ENCODE data around the gene NRG3.

The NRG3 gene

GRCh38 chr10:82866424-82867020 is 991.5 kb downstream of the NRG3 start:
- no peak for DNase-seq

DNA sequence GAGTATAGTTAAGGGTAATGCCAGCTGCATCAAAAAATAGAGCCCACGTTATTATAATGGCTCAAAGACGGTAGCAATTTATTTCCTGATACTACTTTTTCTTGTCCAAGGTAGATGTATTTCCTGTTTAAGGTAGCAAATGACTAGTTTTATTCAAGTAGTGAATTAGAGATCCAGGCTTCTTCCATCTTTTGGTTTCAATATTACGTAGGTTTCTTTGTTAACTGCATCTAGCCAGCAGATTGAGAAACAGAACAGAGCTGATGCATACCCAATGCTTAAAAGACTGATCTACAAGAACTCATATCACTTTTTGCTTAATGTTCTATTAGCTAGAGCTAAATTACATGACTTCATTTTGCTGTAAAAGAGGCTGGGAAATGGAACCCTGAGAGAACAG is 992.1 kb downstream of the NRG3 start:
- no peak for DNase-seq

- no peak for DNase-seq
These were observed 999.7 kb downstream of the NRG3 start for GRCh38 chr10:82874671-82875070.

- DNase-seq: no peak
These were observed 1005.8 kb downstream of the NRG3 start for GRCh38 chr10:82880776-82881290.

DNA sequence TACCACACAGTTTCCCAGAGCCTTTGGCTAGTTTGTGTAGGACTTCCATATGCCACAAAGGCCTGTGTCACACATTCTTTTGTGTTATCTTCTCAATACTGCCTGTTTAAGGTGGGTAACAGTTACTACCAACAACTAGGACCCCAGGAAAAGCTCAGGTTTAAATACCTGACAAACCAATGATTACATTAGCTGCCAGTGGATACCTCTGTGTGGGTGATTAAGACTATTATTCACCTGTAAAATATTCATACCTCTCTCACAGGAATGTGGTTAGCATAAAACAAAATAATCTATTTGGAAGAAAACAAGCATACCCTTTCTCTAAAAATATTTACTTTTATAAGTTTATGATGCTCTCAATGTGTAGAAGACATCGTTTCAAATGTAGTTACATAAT is 1007.7 kb downstream of the NRG3 start:
- no peak for DNase-seq

GRCh38 chr10:82883603-82884002 is 1008.6 kb downstream of the NRG3 start:
- DNase-seq: no peak

DNA sequence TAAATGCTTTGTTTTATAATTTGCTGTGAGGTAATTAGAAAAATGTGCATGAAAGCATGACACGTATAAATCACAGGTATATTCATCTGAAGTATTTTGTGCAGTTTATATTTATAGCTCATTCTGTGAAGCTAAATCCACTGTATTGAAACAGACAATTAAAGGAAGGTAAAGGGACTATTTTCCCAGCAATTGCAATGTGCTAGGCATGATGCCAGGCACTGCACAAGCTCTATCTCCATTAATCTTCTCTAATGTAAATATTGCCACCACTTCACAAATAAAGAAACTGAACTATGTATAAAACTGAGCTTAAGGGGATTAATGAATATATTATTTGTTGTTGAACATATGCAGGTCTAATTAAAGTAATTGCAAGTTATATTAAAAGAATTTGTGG is 1012.5 kb downstream of the NRG3 start:
- DNase-seq: no peak

DNA sequence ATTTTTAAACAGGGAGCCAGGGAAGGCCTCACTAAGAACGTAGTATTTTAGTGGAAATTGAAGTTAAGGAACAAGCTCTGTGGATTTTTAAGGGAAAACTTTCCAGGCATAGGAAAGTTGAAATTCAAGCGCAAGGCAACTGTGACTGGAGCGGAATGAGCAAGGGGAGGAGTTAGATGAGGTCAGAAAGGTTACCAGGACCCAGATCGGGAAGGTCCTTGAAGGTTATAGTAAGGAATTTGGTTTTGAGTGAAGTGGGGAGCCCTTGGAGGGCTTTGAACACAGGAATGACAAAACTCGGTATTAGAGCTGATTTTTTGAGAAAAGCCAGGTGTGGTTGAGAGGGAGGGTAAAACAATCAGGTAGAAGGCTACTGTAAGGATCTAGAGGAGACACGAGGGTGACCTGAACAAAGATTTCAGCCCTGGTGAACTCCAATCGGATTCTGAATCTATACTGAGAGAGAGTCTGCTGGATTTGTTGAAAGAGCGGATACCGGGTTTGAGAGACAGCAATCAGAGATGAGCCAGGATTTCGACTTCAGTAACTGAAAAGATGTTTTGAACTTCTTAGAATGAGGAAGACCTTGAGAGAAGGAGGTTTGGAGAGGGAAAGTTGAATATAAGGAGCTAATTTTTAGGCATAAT is 1013.9 kb downstream of the NRG3 start:
- DNase-seq: no peak

- DNase-seq: no peak
These were observed 1014.7 kb downstream of the NRG3 start for GRCh38 chr10:82889728-82890127.

- no peak for DNase-seq
These were observed 1015.6 kb downstream of the NRG3 start for GRCh38 chr10:82890573-82890972.

DNA sequence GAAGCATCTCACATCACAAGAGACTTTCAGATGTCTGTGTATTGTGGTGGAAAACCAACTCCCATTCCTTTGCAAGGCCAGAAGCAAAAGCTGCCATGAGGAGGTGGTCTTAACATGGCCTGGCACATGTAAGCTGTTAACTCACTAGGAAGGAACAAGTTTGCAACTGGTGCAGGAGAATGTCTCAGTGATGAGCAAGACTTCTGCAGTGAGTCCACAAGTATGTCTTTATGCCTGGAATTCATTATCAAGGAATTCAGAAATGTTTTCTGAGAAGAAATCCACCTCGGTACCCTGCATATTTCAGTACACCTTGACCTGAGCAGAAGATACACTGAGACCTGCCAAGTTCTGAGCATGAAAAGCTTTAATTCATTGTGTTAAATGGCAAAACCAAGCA is 1033.1 kb downstream of the NRG3 start:
- DNase-seq: no peak

DNA sequence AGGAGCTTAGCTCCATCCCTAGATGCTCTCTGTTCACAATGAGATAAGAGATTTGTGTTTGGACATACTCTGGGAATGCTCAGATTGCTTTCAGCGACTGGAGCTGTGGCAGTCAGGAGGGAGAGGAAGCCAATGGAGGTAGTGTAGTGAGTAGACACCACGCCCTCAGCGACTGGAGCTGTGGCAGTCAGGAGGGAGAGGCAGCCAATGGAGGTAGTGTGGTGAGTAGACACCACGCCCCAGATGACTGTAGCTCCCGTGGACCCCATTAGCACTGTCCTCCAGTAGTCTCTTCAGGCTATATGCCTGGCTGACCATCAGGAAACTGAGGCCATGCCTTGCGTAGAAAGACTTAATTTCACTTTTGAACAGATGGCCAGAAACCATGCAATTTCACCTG is 1033.8 kb downstream of the NRG3 start:
- no peak for DNase-seq

GRCh38 chr10:82910301-82910700 is 1035.3 kb downstream of the NRG3 start:
- no peak for DNase-seq

DNA sequence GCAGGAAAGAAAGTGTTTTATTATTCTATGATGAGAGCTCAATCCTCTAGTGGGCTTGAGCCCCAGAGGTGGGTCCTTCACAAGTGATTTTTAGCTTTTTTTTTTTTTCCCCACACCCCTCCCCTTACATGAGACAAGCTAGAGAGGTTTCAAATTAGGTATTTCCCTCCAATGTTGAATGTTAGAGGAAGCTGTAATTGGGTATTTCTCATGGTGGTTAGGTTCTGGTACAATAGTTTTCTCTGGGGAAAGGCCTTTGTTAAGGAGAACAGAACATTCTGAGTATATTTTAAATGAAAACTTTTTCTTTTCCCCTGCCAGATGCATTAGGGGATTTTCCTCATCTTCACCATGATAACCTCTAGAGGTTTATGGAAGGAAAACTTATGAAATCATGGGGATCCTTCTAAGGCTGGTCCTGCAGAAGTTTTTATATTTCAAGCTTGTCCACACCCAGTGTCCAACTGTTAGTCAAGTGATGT is 1039.7 kb downstream of the NRG3 start:
- no peak for DNase-seq

- no peak for DNase-seq
These were observed 1041.9 kb downstream of the NRG3 start for GRCh38 chr10:82916941-82917340.

DNA sequence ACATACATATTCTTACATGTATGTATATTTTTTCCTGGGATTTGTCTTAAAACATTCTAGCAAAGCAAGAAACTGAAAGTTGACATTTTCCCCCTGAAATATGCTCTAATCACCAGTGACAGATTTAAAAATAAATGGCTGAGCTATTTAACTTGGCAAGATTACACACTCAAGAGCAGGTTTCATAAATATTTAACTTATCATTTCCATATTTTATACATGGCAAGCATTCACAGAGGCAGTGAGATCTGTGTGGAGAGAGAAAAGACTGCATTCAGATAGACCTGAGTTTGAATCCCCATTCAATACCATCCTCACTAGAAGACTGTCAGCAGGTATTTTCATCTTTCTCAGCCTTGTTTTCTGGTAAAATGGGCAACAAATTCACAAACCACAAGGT is 1043.0 kb downstream of the NRG3 start:
- DNase-seq: no peak

DNA sequence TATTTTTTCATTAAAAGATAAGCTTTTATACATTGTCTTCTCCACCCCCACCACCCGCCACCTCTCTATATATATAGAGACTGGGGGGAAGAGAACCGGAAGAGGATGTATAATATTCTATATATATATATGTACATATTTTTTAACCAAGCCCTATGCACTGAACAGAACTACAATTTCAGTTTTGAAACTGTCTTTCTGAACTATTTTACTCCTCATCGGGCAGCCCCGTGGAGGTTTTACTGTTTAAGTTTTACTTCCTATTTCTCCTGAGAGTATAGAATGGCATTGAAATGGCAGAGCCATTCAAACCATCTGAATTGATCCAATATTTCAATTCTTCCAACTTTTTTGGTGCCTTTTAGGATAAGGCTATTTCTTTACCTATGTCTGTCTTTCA is 1047.1 kb downstream of the NRG3 start:
- DNase-seq: no peak

DNA sequence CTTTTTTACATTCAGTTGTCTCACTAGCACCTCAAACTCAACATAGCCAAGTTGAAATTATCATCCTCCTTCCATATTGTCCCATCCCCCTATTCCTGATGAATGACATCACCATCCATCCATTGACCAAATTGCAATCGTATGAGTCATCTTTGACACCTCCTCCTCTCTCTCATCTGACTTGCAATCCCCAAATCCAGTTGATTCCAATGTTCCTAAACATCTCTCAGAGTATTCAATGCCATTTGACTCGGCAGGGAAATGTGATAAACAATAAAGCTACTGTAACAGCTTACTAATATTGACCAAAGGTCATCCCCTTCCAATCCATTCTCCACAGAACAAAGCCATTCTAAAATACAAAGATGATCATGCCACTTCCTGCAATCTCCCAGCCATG is 1047.8 kb downstream of the NRG3 start:
- no peak for DNase-seq

DNA sequence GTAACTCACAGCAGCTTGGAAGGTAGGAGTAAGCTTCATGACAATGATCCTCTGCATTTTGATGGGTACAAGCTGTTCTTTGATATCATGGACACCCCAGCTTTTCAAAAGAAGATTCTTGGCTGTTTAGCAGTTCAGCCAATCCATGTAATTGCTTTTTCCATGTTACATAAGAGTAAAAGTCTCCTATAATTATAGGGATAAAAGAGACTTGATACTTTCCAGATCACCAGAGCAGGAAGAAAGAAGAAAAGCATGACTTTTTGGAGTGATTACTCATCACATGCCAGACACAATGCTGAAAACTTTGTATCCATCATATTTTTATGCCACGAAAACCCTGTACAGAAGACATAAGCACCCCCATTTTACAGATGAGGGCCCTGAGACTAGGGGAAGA is 1049.7 kb downstream of the NRG3 start:
- no peak for DNase-seq

GRCh38 chr10:82925547-82925946 is 1050.6 kb downstream of the NRG3 start:
- no peak for DNase-seq

DNA sequence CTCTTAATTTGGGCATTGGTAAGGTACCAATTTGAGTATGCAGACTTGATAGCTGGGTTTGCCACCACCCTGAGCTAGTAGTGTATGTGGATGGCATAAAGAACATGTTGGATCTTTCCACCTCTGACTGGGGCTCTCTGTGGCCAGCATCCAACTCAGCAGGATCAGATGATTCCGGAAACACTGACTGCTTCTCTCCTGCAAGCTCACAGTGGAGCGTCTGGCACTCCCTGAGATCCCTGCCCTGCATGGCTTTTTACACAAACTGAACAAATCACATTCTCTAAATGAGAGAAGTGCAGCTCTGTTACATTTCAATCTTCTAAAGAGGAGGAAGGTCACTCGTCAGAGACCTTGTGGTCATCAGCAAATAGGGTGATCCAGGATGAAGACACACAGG is 1057.5 kb downstream of the NRG3 start:
- no peak for DNase-seq

DNA sequence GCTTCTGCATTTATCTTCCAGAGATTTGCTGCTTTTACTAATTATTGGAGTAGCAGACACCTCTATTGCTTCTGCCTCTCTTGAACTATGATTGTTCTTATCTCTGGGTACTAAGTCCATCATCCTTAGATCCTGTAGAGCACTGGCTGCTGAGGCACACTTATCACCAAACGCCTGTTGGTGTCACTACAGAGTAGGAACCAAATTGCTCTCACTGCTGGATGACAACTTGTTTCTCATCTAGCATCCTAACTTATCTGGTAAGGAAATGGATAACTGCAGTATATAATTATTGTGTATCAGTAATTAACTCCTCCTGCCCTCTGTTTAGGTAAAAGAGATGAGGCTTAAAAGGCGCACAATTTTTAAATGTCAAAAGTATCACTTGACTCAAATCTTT is 1059.4 kb downstream of the NRG3 start:
- no peak for DNase-seq

GRCh38 chr10:82934947-82935346 is 1060.0 kb downstream of the NRG3 start:
- DNase-seq: no peak

DNA sequence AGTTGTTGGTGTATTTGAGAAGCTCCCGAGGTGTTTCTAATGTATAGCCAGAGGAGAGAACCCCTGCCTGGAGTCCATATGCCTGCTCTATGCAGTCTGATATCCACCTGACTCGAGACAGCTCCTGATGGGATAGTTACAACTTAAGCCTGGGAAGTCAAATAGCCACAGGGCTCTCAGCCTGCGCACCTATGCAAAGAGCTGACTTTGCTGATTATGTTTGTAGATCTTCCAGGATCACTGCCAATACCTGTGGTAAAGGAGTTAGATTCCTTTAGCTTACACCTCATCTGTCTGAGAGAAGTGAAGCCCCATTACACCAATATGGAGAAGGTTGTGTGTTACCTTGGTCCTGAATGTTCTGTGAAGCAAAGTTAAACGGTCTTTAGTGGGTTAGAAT is 1063.3 kb downstream of the NRG3 start:
- no peak for DNase-seq

All from activated CD8-positive, alpha-beta memory T cell treated with anti-CD3 and anti-CD28 coated beads, Interleukin-2, amount 50 U/mL, for 4 hours (primary cell).